ENCODE measurements around the gene SRSF7.

Gene SRSF7

DNA sequence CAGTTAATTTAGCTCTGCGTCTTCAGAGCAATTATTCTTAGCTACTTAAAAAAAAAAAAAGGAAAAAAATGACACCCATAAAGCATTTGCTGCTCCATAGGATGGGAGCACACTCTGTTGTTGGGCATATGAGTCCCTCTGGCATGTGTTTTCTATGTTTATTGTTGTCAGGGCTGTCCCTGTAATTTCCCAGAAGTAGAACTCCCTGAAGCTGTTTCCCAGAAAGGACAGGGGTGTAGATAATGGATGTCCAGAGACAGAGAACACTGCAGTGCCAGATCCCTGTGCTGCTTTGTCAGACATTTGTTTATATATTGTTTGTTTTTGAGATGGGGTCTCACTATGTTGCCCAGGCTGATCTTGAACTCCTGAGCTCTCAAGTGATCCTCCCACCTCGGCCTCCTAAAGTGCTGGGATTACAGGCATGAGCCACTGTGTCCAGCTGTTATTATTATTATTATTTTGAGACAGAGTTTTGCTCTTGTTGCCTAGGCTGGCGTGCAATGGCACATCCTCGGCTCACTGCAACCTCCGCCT lies 52.6 kb downstream of the SRSF7 start:
- H3K18ac ChIP-seq (ENCODE audit: low read depth in 1 of 2, low read length in 2 of 2), result no peak overlapping the region
- no peak overlapping the region for H4K8ac ChIP-seq (ENCODE audit: low read length)
- no peak overlapping the region for H3K4me2 ChIP-seq (ENCODE audit: low read length, poor library complexity, severe bottlenecking)
- no peak overlapping the region for H2AFZ ChIP-seq (ENCODE audit: low read depth, low read length)
- H3K14ac ChIP-seq (ENCODE audit: low read length in 2 of 2), result no peak overlapping the region
- no peak overlapping the region for H4K91ac ChIP-seq (ENCODE audit: low read length)
- H3K4ac ChIP-seq (ENCODE audit: low read depth in 1 of 2, low read length in 2 of 2), result no peak overlapping the region
- H3K27me3 ChIP-seq (ENCODE audit: control insufficient read depth in 1 of 2, insufficient read depth in 1 of 2, low read length in 2 of 2), result no peaks in the 10 kb centered on the region
- no peak overlapping the region for H2AK5ac ChIP-seq (ENCODE audit: low read length, severe bottlenecking)
- H3K27ac ChIP-seq (ENCODE audit: low read length, poor library complexity, severe bottlenecking), result no peak overlapping the region
- H3K4me1 ChIP-seq (ENCODE audit: control insufficient read depth, insufficient read depth, low read depth, low read length), result peaks cover 6% of the 10 kb centered on the region
- no peak overlapping the region for H3K23ac ChIP-seq (ENCODE audit: low read length in 2 of 2)
- H3K79me1 ChIP-seq (replicated peaks; ENCODE audit: low read length, poor library complexity, severe bottlenecking), result no peaks in the 10 kb centered on the region
- H2BK15ac ChIP-seq (ENCODE audit: low read depth, poor library complexity, severe bottlenecking), result no peak overlapping the region
- WGBS, result 98% methylated on average over 4 of the region's 5 CpGs
- no peak overlapping the region for H3K4me3 ChIP-seq (ENCODE audit: insufficient read depth in 1 of 2, low read depth in 1 of 2, low read length in 2 of 2)
- no peak overlapping the region for H2BK120ac ChIP-seq (ENCODE audit: low read depth, low read length)
- H3K36me3 ChIP-seq (ENCODE audit: control insufficient read depth in 1 of 2, insufficient read depth in 2 of 2, low read depth in 1 of 2, low read length in 2 of 2), result no peaks in the 10 kb centered on the region
- no peak overlapping the region for H2BK5ac ChIP-seq (ENCODE audit: low read depth, low read length, poor library complexity, severe bottlenecking)
- DNase-seq, result no peak
- no peak overlapping the region for H3K9ac ChIP-seq (ENCODE audit: low read length)
- H3K9me3 ChIP-seq (ENCODE audit: control insufficient read depth, low read length), result no peaks in the 10 kb centered on the region
- H2BK12ac ChIP-seq (ENCODE audit: low read length in 2 of 2), result no peak overlapping the region

DNA sequence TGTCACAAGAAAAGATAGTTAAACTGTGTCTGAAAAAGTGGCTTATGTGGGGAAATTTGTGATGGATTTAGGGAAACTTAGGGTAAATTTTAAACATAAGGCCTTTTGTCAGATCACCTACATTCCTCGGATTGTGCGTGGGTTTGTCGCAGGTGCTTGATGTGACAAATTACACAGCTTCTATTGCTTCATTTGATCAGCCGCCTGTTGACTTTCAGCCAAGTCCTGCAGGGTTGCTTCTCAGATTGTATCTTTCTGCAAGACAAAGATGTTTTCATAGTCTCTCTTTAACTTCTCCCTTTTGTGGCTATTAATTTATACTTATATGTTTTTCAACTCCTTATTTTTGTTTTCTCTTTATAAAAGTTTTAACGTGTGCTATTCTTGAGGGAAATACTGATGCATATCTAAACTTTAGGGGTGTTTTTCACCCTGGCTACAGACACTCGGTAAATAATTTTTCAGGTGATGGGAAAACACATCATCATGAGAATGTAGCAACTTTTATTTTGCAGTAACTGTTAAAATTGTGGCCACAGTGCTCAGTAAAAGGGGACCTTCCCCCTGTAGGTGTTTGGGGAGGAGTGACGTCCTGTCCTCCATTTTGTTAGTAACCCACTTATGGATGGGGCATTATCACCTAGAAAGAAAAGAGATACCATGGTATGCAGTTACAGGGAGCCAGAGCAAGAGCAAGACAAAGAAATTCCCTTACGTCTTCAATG lies 53.9 kb downstream of the SRSF7 start:
- Histone ChIP-seq H2AFZ (ENCODE audit: low read depth, low read length) (no peak overlapping the region), H3K27ac (ENCODE audit: low read length, poor library complexity, severe bottlenecking) (no peak overlapping the region), H2AK5ac (ENCODE audit: low read length, severe bottlenecking) (no peak overlapping the region), H4K8ac (ENCODE audit: low read length) (no peak overlapping the region), H3K36me3 (ENCODE audit: control insufficient read depth in 1 of 2, insufficient read depth in 2 of 2, low read depth in 1 of 2, low read length in 2 of 2) (no peaks in the 10 kb centered on the region), H2BK12ac (ENCODE audit: low read length in 2 of 2) (no peak overlapping the region), H3K4ac (ENCODE audit: low read depth in 1 of 2, low read length in 2 of 2) (no peak overlapping the region), H3K4me3 (ENCODE audit: insufficient read depth in 1 of 2, low read depth in 1 of 2, low read length in 2 of 2) (no peak overlapping the region), H2BK120ac (ENCODE audit: low read depth, low read length) (no peak overlapping the region), H2BK5ac (ENCODE audit: low read depth, low read length, poor library complexity, severe bottlenecking) (no peak overlapping the region), H3K27me3 (ENCODE audit: control insufficient read depth in 1 of 2, insufficient read depth in 1 of 2, low read length in 2 of 2) (no peaks in the 10 kb centered on the region), H3K9me3 (ENCODE audit: control insufficient read depth, low read length) (no peaks in the 10 kb centered on the region), H3K79me1 (replicated peaks; ENCODE audit: low read length, poor library complexity, severe bottlenecking) (peaks cover 2% of the 10 kb centered on the region), H2BK15ac (ENCODE audit: low read depth, poor library complexity, severe bottlenecking) (no peak overlapping the region), H4K91ac (ENCODE audit: low read length) (no peak overlapping the region), H3K18ac (ENCODE audit: low read depth in 1 of 2, low read length in 2 of 2) (no peak overlapping the region), H3K14ac (ENCODE audit: low read length in 2 of 2) (no peak overlapping the region), H3K4me2 (ENCODE audit: low read length, poor library complexity, severe bottlenecking) (no peak overlapping the region), H3K23ac (ENCODE audit: low read length in 2 of 2) (no peak overlapping the region), H3K9ac (ENCODE audit: low read length) (no peak overlapping the region), H3K4me1 (ENCODE audit: control insufficient read depth, insufficient read depth, low read depth, low read length) (peaks cover 7% of the 10 kb centered on the region)
- no peak for DNase-seq
- WGBS, result 97% methylated on average over 8 of the region's 8 CpGs

Measured in mesenchymal stem cell (in vitro differentiated cells and primary cell).